ENCODE measurements around the gene TSHZ2.

TSHZ2 gene

DNA sequence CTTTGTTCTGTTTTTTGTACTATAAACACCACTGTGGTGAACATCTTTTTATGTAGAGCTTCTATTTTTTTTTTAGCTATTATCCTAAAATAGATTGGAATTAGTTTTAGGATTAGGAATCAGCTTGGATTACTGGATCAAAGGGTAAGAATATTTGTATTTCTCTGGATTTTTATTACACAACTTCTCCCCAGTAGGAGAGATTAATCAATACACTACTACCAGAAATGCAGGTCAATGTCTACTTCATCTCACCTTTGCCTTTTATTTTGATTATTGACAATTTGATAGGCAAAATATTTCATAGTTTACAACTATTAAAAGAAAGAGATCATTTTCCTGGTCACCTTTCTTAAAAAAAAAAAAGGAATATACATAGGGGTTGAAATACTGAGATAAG is 191.9 kb downstream of the TSHZ2 start:
- no peak for DNase-seq (ENCODE audit: low spot score)

DNA sequence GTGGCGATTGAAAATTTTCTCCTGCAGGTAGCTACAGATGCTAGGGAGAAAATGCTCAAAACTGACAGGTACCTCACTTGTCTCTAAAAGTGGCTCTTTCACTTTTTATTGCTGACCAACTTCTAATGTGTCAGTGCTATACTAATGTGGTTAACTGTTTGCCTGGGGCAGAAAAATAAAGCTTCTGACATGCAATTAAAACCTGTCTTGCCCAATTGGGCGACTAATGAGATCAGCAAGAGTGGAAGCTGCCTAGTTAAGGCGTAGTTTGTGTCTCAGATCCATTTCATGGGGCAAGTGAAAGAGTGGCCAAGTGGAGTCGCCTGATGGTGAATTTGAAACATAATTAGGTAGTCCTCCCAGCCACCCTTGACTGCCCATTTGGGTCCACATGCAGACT is 193.3 kb downstream of the TSHZ2 start:
- DNase-seq (ENCODE audit: low spot score), result no peak

- DNase-seq (ENCODE audit: low spot score), result no peak
Observed at GRCh38 chr20:53168491-53168890, 196.3 kb downstream of the TSHZ2 start.

DNA sequence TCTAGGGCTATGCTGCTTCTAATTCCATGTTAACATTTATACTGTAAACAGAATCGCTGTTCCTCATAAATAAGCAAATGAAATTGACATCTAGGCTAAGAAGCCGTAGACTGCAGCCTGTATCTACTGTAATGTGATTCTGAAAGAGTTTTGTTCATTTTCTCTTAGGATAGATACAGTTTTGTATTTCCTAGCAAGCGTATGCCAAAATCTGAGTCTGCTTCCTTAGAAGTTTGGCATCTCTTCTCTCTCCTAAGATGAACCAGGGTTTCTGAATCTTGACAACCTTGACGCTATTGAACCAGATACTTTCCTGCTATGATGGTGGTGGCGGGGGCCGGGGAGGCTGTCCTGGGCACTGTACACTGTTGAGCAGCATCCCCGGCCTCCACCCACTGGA is 198.0 kb downstream of the TSHZ2 start:
- no peak for DNase-seq (ENCODE audit: low spot score)

DNA sequence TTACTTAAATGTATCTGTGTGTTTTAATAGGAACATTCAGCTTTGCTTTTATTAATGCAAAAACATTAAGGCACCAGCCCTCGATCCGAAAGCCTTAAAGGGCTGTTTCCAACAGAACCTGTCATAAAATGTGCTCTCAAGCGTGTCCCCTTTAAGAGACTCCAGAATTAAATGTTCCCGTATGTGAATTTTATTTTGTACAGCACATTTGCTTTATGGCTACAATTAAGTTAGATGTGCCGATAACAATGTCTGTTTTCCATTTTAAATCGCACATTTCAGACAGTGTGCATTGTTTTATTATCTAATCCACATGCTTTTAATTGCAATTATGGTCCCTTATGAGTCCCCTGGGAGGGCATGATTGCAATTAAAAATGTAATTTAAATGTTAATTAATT is 198.9 kb downstream of the TSHZ2 start:
- no peak for DNase-seq (ENCODE audit: low spot score)

DNA sequence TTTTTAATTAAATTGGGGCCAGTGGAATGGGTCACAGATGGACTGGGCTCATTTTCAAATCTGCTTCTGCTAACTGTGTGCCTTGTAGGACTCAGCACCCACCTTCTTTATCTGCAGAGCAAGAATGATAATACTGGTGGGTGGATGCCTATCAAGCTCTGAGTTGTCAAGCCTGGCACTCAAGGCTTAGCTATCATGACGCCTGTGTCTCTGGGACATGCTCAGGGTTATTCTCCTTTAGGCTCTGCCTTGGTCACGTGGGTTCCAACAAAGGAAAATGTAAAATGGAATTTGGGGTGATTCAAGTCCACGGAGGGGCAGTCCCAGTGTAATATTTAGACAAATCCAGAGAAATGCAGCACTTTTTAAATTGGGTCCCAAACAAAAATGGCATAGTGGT is 202.3 kb downstream of the TSHZ2 start:
- DNase-seq (ENCODE audit: low spot score), result no peak

GRCh38 chr20:53175135-53175780 is 203.1 kb downstream of the TSHZ2 start:
- DNase-seq (ENCODE audit: low spot score), result no peak

DNA sequence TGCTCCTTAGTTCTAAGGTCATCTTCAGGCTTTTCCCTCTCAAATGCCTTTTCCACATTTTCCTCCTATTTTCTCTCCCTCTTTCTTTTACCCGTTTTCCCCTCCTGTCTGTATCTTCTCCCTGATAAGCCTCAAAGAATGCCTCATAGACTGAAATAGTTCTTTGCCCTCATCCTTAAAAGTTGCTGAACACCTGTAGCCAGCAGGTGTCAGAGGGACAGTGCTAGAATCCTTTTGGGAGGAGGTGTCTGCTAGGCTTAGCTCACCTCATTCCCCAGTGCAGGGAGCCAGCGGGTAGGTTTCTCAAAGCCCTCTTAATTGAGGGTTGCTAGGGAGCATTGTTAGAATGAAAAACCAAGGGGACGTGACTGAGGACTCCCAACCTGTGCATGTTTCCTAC is 204.0 kb downstream of the TSHZ2 start:
- no peak for DNase-seq (ENCODE audit: low spot score)

- DNase-seq (ENCODE audit: low spot score), result no peak
Observed at GRCh38 chr20:53177687-53178086, 205.5 kb downstream of the TSHZ2 start.

DNA sequence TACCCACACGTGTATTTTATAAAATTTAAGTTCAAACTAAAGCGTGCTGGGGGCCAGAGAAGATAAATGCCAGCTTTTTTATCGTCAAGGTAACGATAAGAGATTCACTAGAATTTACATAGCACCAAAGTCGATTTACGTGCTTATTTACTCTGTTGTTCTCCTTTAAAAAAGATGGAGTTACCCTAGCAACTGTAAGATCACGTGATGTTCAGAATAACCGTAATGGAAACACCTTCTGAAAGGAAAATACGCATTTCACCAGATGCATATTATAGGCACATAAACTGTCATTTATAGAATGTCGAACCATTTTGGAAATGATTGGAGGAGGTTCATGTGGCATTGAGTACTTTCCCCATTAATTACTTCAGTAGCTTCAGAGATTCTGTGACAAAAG is 207.6 kb downstream of the TSHZ2 start:
- no peak for DNase-seq (ENCODE audit: low spot score)

DNA sequence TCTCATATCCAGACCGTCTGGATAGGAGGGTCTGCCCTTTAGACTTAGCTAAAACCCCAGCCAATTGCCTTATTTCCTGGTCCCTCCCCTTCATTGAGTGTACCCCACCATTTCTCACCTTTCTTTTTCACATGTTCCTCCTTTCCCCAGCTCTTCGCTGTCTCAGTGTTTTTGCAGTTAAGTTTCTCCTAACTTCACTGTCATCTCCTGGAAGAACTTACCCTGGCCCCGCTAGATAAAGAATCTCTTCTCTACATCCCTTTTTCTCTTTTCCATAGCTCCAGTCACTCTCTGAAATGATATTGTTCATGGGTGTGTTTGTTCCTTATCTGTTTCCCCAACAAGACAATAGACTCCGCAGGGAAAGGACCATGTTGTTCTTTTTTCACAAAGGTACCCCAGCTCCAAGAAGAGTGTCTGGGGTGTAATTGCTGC is 208.8 kb downstream of the TSHZ2 start:
- DNase-seq (ENCODE audit: low spot score), result no peak

DNA sequence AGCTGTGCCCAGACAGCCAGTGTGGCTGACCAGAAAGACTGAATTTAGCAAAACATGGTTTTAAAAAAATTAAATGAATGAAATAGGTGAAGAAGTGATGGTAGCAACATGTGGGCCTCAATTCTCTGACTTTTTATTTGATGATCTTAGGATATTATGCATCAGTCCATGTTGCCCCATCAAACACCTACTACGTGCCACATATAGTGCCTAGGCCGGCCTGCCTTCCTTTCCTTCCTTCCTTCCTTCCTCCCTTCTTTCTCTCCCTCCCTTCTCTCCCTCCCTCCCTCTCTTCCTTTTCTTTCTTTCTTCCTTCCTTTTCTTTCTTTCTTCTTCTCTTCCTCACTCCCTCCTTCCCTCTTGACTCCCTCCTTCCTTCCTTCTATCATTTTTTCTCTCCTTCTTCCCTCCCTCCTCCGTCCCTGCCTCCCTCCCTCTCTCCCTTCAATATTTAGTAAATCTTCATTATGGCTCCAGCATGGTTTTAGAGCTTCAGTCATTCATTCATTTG is 209.8 kb downstream of the TSHZ2 start:
- DNase-seq (ENCODE audit: low spot score), result no peak

GRCh38 chr20:53183181-53183580 is 211.0 kb downstream of the TSHZ2 start:
- no peak for DNase-seq (ENCODE audit: low spot score)

DNA sequence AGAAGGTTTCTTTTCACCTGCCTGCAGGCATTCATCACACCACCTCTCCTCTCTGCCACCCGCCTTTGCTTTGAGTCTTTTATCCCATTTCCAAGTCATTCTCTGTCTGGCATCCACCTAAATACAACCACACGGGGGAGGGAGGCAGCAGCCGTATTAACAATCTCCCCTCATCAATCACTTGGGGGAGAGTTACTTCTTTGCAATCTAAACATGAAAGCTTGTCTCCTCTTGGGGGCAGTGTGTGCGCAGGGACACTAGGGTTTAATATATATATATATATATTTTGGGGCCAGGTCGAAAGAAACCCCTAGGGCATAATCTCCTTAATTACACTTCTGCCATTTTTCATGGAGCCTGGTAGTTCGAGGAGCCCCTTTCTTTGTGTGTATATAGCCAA is 214.5 kb downstream of the TSHZ2 start:
- DNase-seq (ENCODE audit: low spot score), result no peak

DNA sequence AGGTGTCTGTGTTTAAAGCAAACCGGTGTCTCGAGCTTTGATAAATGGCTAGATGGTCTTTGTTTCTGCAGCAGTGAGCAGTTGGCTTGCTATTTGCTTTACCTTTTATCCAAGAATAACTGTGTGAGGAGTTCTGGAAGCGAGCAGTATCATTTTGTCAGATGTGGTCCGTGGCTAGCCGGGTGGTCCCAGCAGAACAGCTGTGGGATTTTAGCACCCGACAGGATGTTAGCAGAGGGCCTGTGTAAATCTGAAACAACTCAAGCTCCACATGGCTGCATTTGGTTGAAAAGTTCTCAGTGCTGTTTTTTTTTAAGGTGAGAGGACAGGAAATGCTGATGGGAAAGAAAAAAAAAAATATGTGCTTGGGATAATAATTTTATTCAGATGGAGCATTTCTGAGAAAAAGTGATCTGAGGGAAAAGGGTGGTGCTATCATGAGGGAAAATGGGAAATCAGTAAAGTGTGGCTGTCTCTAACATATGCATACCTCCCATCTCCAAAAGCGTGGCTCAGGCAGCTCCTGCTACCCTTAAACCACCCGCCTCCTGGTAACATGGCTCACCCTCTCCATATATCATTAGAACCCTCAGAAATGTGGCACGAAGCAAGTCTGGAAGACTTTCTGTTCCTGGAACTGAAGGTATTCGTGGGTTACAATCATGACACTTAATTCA is 215.4 kb downstream of the TSHZ2 start:
- no peak for DNase-seq (ENCODE audit: low spot score)

DNA sequence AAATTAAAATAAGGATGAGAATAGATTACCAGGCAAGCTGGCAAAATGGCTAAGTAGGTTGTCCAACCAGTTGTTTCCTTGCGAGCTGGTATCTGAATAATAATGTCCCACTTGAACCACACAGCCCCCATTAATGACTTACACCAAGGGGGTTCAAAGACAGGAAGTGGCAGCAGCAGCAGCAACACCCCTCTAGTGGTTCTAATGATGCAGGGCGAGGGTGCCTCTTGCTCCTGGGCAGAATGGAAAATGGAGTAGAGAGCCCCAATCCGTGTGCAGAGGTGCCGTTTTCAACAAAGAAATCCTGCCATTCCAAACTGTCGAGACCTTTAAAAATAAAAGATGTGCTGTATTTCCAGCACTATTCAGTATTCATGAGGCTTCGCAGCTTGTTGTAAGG is 218.1 kb downstream of the TSHZ2 start:
- no peak for DNase-seq (ENCODE audit: low spot score)

- no peak for DNase-seq (ENCODE audit: low spot score)
Observed at GRCh38 chr20:53191957-53192356, 219.8 kb downstream of the TSHZ2 start.

GRCh38 chr20:53194306-53195290 is 222.4 kb downstream of the TSHZ2 start:
- no peak for DNase-seq (ENCODE audit: low spot score)

DNA sequence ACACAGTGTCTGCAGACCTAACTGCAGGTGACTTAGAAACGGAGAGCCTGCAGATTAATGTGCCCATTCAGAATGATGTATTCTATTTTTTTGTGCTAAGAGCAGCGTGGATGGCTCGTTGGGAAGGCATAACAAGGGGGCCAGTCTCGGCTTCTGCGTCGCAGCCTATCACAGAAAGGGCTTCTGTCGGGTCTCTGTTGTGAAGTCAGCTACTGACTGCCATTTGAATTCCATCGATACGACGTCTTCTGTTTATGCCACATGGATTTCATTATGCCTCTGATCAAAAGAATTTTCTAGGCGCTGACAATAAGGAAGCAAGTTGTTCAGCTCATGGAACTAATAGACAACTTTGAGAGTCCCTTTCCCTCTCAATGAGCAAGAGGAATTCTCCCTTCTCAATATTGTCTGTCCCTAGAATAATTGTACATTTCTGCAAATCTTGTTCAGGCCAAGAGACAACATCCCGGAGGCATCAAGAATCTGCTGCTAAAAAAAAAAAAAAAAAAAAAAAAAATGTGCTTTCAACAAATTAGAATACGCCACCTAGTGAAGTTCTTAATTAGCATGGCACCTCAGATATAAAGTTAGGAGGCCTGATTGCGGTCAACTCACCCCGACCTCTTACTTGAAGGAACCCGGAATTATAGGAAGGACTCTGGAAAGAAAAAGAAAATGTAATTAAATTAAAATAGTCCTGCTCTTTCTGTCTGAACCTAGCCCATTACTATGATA is 223.9 kb downstream of the TSHZ2 start:
- no peak for DNase-seq (ENCODE audit: low spot score)

DNA sequence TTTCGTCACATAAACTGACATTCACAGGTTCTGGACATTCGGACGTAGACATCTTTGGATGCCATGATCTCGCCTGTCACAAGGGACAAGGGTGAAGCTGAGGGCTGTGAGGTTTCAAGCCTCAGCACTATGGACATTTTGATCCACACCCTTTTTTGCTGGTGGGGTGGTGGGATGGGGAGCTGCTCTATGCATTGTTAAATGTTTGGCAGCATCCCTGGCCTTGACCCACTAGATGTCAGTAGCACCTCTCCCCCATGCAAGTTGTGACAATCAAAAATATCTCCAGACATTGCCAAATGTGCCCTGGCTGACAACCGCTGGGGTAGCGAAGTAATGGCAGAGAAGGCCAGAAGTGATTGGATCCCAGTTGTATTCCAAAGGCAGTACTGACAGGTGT is 229.4 kb downstream of the TSHZ2 start:
- no peak for DNase-seq (ENCODE audit: low spot score)

DNA sequence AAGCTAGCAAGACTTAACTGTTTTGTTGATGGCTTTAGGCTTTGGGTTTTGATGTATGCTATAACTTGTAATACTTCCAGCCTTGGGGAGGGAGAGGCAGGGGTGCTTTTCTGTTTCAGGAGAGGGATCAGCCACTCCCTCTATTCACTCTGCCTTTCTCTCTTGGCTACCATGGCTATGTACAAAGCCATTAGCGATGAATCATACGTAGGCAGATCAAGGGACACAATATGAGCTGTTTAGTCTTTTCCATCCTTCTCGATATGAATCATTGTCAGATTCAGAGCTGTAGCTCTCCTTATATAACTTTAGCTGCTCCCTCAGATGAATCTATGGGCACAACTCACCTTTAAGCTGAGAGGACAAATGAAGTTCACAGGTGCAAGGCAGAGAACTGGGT is 230.6 kb downstream of the TSHZ2 start:
- no peak for DNase-seq (ENCODE audit: low spot score)

GRCh38 chr20:53205046-53205445 is 232.9 kb downstream of the TSHZ2 start:
- DNase-seq (ENCODE audit: low spot score), result no peak

Measured in kidney capillary endothelial cell (primary cell).